NCI-H1417 (cell line): ENCODE measurements around the gene TMEM72.

Experiments used
- DNase-seq, 3 experiments: peaks; one replicate each; lab custom pipeline; 2025; lab: John Stamatoyannopoulos, UW

TMEM72 gene

GRCh38 chr10:44890696-44891563, 20.2 kb upstream of the TMEM72 start:
- DNase-seq, result no peak

GRCh38 chr10:44891721-44892120, 19.4 kb upstream of the TMEM72 start:
- no peak for DNase-seq

GRCh38 chr10:44893604-44894468, 17.3 kb upstream of the TMEM72 start:
- no peak for DNase-seq

GRCh38 chr10:44894691-44895090, 16.4 kb upstream of the TMEM72 start:
- DNase-seq, result no peak

GRCh38 chr10:44895280-44895679, 15.9 kb upstream of the TMEM72 start:
- no peak for DNase-seq

GRCh38 chr10:44897049-44897448, 14.1 kb upstream of the TMEM72 start:
- no peak for DNase-seq

- DNase-seq, result peak in 1 of 3 experiments; percentile 58
These were observed 12.5 kb upstream of the TMEM72 start for GRCh38 chr10:44898665-44899064.

- no peak for DNase-seq
These were observed 11.6 kb upstream of the TMEM72 start for GRCh38 chr10:44899450-44900080.

- DNase-seq, result peak; percentile 1 to 66 (median 30)
These were observed 8.1 kb upstream of the TMEM72 start for GRCh38 chr10:44902941-44903545.

GRCh38 chr10:44906486-44906885, 4.7 kb upstream of the TMEM72 start:
- no peak for DNase-seq

GRCh38 chr10:44907556-44907955, 3.6 kb upstream of the TMEM72 start:
- DNase-seq, result no peak

GRCh38 chr10:44908066-44908749, 2.9 kb upstream of the TMEM72 start:
- peak in 1 of 3 experiments; percentile 49 for DNase-seq

- DNase-seq, result peak in 1 of 3 experiments; percentile 39
These were observed 2.1 kb upstream of the TMEM72 start for GRCh38 chr10:44908936-44909630.

GRCh38 chr10:44909910-44910309, 1.2 kb upstream of the TMEM72 start:
- no peak for DNase-seq

- no peak for DNase-seq
These were observed 535 bp upstream of the TMEM72 start for GRCh38 chr10:44910602-44911001.

- DNase-seq, result no peak
These were observed 814 bp downstream of the TMEM72 start for GRCh38 chr10:44911951-44912350.

GRCh38 chr10:44913350-44914081, 2.4 kb downstream of the TMEM72 start:
- peak; percentile 47 to 82 (median 52) for DNase-seq

- no peak for DNase-seq
These were observed 3.8 kb downstream of the TMEM72 start for GRCh38 chr10:44914891-44915290.

GRCh38 chr10:44916429-44916828, 5.3 kb downstream of the TMEM72 start:
- DNase-seq, result peak in 1 of 3 experiments; percentile 19

- no peak for DNase-seq
These were observed 6.7 kb downstream of the TMEM72 start for GRCh38 chr10:44917848-44918247.
